ENCODE data around the gene OPCML.
"Not testable (repeated sequence)": the region's sequence is repeated elsewhere in the genome, so short reads cannot be mapped to it uniquely, and the experiment has no call there.

Gene OPCML

DNA sequence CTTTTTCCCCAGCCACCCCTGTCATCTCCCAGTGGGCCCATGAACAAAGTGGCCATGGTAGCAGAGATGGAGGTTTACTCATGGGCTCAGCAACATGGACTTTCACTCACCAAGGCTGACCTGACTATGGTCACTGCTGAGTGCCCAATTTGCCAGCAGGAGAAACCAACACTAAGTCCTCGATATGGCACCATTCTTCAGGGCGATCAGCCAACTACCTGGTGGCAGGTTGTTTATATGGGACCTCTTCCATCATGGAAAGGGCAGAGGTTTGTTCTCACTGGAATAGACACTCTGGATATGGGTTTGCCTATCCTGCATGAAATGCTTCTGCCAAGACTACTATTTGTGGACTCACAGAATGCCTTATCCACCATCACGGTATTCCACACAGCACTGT is 1152.8 kb downstream of the OPCML start:
- no peaks in the 10 kb centered on the region for H3K9me2 ChIP-seq (replicated peaks; ENCODE audit: low read depth, low read length)
- no peaks in the 10 kb centered on the region for H4K20me1 ChIP-seq (ENCODE audit: insufficient read depth, low read length, poor library complexity, severe bottlenecking)
- TF ChIP-seq EZH2phosphoT487 (IDR thresholded peaks at IDR 0.05; ENCODE audit: borderline replicate concordance) = no peak
- TF ChIP-seq, protein P1, sequence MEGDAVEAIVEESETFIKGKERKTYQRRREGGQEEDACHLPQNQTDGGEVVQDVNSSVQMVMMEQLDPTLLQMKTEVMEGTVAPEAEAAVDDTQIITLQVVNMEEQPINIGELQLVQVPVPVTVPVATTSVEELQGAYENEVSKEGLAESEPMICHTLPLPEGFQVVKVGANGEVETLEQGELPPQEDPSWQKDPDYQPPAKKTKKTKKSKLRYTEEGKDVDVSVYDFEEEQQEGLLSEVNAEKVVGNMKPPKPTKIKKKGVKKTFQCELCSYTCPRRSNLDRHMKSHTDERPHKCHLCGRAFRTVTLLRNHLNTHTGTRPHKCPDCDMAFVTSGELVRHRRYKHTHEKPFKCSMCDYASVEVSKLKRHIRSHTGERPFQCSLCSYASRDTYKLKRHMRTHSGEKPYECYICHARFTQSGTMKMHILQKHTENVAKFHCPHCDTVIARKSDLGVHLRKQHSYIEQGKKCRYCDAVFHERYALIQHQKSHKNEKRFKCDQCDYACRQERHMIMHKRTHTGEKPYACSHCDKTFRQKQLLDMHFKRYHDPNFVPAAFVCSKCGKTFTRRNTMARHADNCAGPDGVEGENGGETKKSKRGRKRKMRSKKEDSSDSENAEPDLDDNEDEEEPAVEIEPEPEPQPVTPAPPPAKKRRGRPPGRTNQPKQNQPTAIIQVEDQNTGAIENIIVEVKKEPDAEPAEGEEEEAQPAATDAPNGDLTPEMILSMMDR (conservative IDR thresholded peaks at IDR 0.05; ENCODE audit: low read length) = no peak
- no peaks in the 10 kb centered on the region for H3F3A ChIP-seq (ENCODE audit: low read depth)
- no peaks in the 10 kb centered on the region for H3K36me3 ChIP-seq (ENCODE audit: insufficient read depth, low read length)
- H3K4me2 ChIP-seq (ENCODE audit: low read depth, low read length, poor library complexity, severe bottlenecking) = no peak overlapping the region
- no peaks in the 10 kb centered on the region for H3K27me3 ChIP-seq (ENCODE audit: insufficient read depth, low read length, poor library complexity, severe bottlenecking)
- no peak overlapping the region for H3K9ac ChIP-seq (ENCODE audit: low read depth, low read length, poor library complexity, severe bottlenecking)
- no peak overlapping the region for H2AFZ ChIP-seq (ENCODE audit: low read length)
- no peaks in the 10 kb centered on the region for H3K79me2 ChIP-seq (ENCODE audit: insufficient read depth, low read length)
- no peaks in the 10 kb centered on the region for H3K4me1 ChIP-seq (ENCODE audit: insufficient read depth, low read length, poor library complexity, severe bottlenecking)
- H3K4me3 ChIP-seq (ENCODE audit: low read length, poor library complexity, severe bottlenecking) = no peak overlapping the region
- peaks cover 6% of the 10 kb centered on the region; the same call in 1 of the 2 replicates for H3K9me3 ChIP-seq (ENCODE audit: insufficient read depth, low read depth, low read length)

DNA sequence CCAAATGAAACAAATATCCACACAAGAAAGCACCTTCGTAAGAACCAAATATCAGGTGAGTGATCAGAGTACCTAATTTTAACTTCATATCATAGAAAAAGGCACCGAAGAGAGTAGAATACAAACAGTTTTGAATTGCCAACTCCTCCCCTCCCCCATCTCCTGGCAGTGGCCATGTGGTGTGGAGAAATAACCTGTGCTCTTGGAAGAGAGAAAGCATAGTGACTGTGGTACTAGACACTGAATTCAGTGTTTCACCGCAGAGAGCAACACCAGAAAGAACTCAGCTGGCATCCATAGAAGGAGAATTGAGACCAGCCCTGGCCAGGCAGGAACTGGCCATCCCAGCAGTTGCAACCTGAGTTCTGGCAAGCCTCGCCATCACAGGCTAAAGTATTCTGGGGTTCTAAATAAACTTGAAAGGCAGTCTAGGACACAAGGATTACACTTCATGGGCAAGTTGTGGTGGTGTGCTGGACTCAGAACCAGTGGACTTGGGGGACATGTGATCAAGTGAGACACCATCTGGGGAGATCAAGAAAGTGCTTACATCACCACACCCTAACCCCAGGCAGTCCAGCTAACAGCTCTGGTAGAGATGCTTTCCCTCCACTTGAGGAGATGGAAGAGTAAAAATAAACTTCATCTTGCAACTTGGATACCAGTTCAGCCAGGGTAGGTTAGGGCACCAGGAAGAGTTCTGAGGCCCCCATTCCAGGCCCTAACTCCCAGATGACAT is 1158.7 kb downstream of the OPCML start:
- TF ChIP-seq, protein P1 (conservative IDR thresholded peaks at IDR 0.05; ENCODE audit: low read length) = no peak
- no peak for TF ChIP-seq EZH2phosphoT487 (IDR thresholded peaks at IDR 0.05; ENCODE audit: borderline replicate concordance)
- H3K9me3 ChIP-seq (ENCODE audit: insufficient read depth, low read depth, low read length) = no peaks in the 10 kb centered on the region

DNA sequence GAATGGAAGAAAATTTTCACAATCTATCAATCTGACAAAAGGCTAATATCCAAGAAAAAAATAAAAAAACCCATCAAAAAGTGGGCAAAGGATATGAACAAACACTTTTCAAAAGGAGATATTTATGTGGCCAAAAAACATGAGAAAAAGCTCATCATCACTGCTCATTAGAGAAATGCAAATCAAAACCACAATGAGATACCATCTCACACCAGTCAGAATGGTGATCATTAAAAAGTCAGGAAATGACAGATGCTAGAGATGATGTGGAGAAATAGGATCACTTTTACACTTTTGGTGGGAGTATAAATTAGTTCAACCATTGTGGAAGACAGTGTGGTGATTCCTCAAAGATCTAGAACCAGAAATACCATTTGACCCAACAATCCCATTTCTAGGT is 1162.2 kb downstream of the OPCML start:
- H3K4me2 ChIP-seq (ENCODE audit: low read depth, low read length, poor library complexity, severe bottlenecking); H3K36me3 ChIP-seq (ENCODE audit: insufficient read depth, low read length); H3K9me2 ChIP-seq (replicated peaks; ENCODE audit: low read depth, low read length); H3K9me3 ChIP-seq (ENCODE audit: insufficient read depth, low read depth, low read length); H3K79me2 ChIP-seq (ENCODE audit: insufficient read depth, low read length); H3K9ac ChIP-seq (ENCODE audit: low read depth, low read length, poor library complexity, severe bottlenecking); H3F3A ChIP-seq (ENCODE audit: low read depth); H3K4me1 ChIP-seq (ENCODE audit: insufficient read depth, low read length, poor library complexity, severe bottlenecking); H4K20me1 ChIP-seq (ENCODE audit: insufficient read depth, low read length, poor library complexity, severe bottlenecking); H3K27me3 ChIP-seq (ENCODE audit: insufficient read depth, low read length, poor library complexity, severe bottlenecking); H2AFZ ChIP-seq (ENCODE audit: low read length); H3K4me3 ChIP-seq (ENCODE audit: low read length, poor library complexity, severe bottlenecking): not testable (repeated sequence)

More for the DNA sequence above, 1158.7 kb downstream of the OPCML start:
- Histone ChIP-seq H3K36me3 (ENCODE audit: insufficient read depth, low read length) (no peaks in the 10 kb centered on the region), H3K79me2 (ENCODE audit: insufficient read depth, low read length) (no peaks in the 10 kb centered on the region), H3K9me2 (replicated peaks; ENCODE audit: low read depth, low read length) (no peaks in the 10 kb centered on the region), H3F3A (ENCODE audit: low read depth) (no peaks in the 10 kb centered on the region), H3K9ac (ENCODE audit: low read depth, low read length, poor library complexity, severe bottlenecking) (no peak overlapping the region), H3K4me3 (ENCODE audit: low read length, poor library complexity, severe bottlenecking) (no peak overlapping the region), H4K20me1 (ENCODE audit: insufficient read depth, low read length, poor library complexity, severe bottlenecking) (no peaks in the 10 kb centered on the region), H3K4me1 (ENCODE audit: insufficient read depth, low read length, poor library complexity, severe bottlenecking) (no peaks in the 10 kb centered on the region), H2AFZ (ENCODE audit: low read length) (no peak overlapping the region), H3K4me2 (ENCODE audit: low read depth, low read length, poor library complexity, severe bottlenecking) (no peak overlapping the region), H3K27me3 (ENCODE audit: insufficient read depth, low read length, poor library complexity, severe bottlenecking) (no peaks in the 10 kb centered on the region)

DNA sequence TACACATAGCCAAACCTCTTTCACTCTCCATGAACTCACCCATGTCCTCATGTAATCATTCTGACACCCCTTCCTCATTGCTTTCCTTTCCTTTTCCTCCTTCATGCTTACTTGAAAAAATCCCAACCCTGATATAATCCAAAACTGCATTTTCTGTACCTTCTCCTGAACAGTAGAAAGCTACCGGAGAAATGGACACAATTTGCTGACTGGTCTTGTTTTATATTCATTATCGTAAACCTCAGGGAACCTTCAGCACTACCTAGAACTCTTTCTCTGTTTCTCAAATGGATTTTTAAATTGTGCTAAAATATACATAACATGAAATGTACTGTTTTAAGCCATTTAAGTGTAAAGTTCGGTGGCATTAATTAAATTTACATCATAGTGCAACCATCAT is 1165.0 kb downstream of the OPCML start:
- no peaks in the 10 kb centered on the region for H3K79me2 ChIP-seq (ENCODE audit: insufficient read depth, low read length)
- H3K27me3 ChIP-seq (ENCODE audit: insufficient read depth, low read length, poor library complexity, severe bottlenecking) = no peaks in the 10 kb centered on the region
- H3F3A ChIP-seq (ENCODE audit: low read depth) = no peaks in the 10 kb centered on the region
- no peaks in the 10 kb centered on the region for H4K20me1 ChIP-seq (ENCODE audit: insufficient read depth, low read length, poor library complexity, severe bottlenecking)
- no peak overlapping the region for H3K9ac ChIP-seq (ENCODE audit: low read depth, low read length, poor library complexity, severe bottlenecking)
- H3K36me3 ChIP-seq (ENCODE audit: insufficient read depth, low read length) = no peaks in the 10 kb centered on the region
- no peak overlapping the region for H3K4me3 ChIP-seq (ENCODE audit: low read length, poor library complexity, severe bottlenecking)
- no peak overlapping the region for H2AFZ ChIP-seq (ENCODE audit: low read length)
- H3K9me2 ChIP-seq (replicated peaks; ENCODE audit: low read depth, low read length) = no peaks in the 10 kb centered on the region
- no peaks in the 10 kb centered on the region for H3K9me3 ChIP-seq (ENCODE audit: insufficient read depth, low read depth, low read length)
- TF ChIP-seq, protein P1 (conservative IDR thresholded peaks at IDR 0.05; ENCODE audit: low read length) = no peak
- TF ChIP-seq EZH2phosphoT487 (IDR thresholded peaks at IDR 0.05; ENCODE audit: borderline replicate concordance) = no peak
- H3K4me1 ChIP-seq (ENCODE audit: insufficient read depth, low read length, poor library complexity, severe bottlenecking) = no peaks in the 10 kb centered on the region
- no peak overlapping the region for H3K4me2 ChIP-seq (ENCODE audit: low read depth, low read length, poor library complexity, severe bottlenecking)
